WTC11 (cell line): Measurements from ENCODE around the gene OR10A6. TPM values are rescaled to one million over a fixed set of nuclear protein-coding genes. Genes with fewer than 3 reads are reported as not detected.

Experiments
- ATAC-seq: fragments of 200-7000 bp; cut with Tn5 transposase; 2 replicates; pipeline ENCODE4 v1.10.0; 2021; ENCODE audit warnings: mild to moderate bottlenecking, moderate library complexity
- CTCF ChIA-PET: fragments of 300-600 bp; sonication (Branson Sonifier 250); formaldehyde crosslinking; loops from one replicate; lab custom pipeline; 2021; ENCODE audit warnings: antibody characterized with exemption; lab: Charles Lee
- POLR2A ChIA-PET: fragments of 350-600 bp; sonication (Branson Sonifier 250); formaldehyde crosslinking; loops from one replicate; lab custom pipeline; 2021; ENCODE audit warnings: antibody characterized with exemption; lab: Charles Lee
- DNase-seq: peaks from one replicate; pipeline ENCODE4 v3.0.0; 2021; ENCODE audit warnings: low spot score
- H3K27ac Mint-ChIP-seq: 2 replicates; pipeline ENCODE4 v1.8.0; 2021; ENCODE audit warnings: mixed read lengths
- H3K27me3 Mint-ChIP-seq: 2 replicates; pipeline ENCODE4 v1.8.0; 2021; ENCODE audit warnings: low read depth, mild to moderate bottlenecking, moderate library complexity, mixed read lengths
- H3K36me3 Mint-ChIP-seq: 2 replicates; pipeline ENCODE4 v1.8.0; 2021; ENCODE audit warnings: mixed read lengths
- H3K4me1 Mint-ChIP-seq: 2 replicates; pipeline ENCODE4 v1.8.0; 2022; ENCODE audit warnings: mixed read lengths
- H3K4me3 Mint-ChIP-seq: 2 replicates; pipeline ENCODE4 v1.8.0; 2021; ENCODE audit warnings: mild to moderate bottlenecking, moderate library complexity, mixed read lengths
- H3K9me3 Mint-ChIP-seq: 2 replicates; pipeline ENCODE4 v1.8.0; 2021; ENCODE audit warnings: mixed read lengths
- EMX1 ChIP-seq: fragments of 250-450 bp; sonication (Bioruptor Pico); IDR thresholded peaks from 2 replicates; pipeline ENCODE4 v1.8.0; 2021; ENCODE audit warnings: mild to moderate bottlenecking
- ZBTB21 ChIP-seq: sonication (generic); formaldehyde crosslinking; IDR thresholded peaks from 2 replicates; pipeline ENCODE4 v1.8.1; 2023; ENCODE audit warnings: mild to moderate bottlenecking, missing genetic modification reagents, borderline replicate concordance
- total RNA-seq: library from RNA; stranded (reverse); gene quantifications from 3 replicates; pipeline ENCODE4 v1.2.3, GENCODE V29; 2021

The OR10A6 gene
- total RNA-seq, 1 experiment from 2014 or later: not detected

GRCh38 chr11:7889985-7890384 lies 41.1 kb downstream of the OR10A6 start:
- peaks cover 6% of the 10 kb centered on the region for H3K4me1 Mint-ChIP-seq
- no peak for TF ChIP-seq EMX1
- TF ChIP-seq, all 79 proteins: peak for 0
- ChIA-PET POLR2A (no interaction called here), CTCF (interaction anchor here (1.4 to 1.9 kb wide), 3 partner anchors 15 to 209 kb away, joined by 4 to 10 read pairs (median 5); partner anchors contain the start of gene EIF3F)
- no peak overlapping the region for H3K4me3 Mint-ChIP-seq
- H3K9me3 Mint-ChIP-seq: no peaks in the 10 kb centered on the region
- no peak overlapping the region for H3K27ac Mint-ChIP-seq
- no peak for ATAC-seq
- peaks cover 12% of the 10 kb centered on the region for H3K27me3 Mint-ChIP-seq
- no peaks in the 10 kb centered on the region for H3K36me3 Mint-ChIP-seq
- no peak for DNase-seq

- Mint-ChIP-seq H3K4me1 (no peaks in the 10 kb centered on the region), H3K27ac (no peak overlapping the region), H3K4me3 (no peak overlapping the region), H3K27me3 (peaks cover 9% of the 10 kb centered on the region; the same call in 1 of the 2 replicates), H3K9me3 (no peaks in the 10 kb centered on the region), H3K36me3 (no peaks in the 10 kb centered on the region)
- TF ChIP-seq ZBTB21 (CRISPR knock-in tag): no peak
- POLR2A ChIA-PET: no interaction called here
- ATAC-seq (no peak), DNase-seq (no peak)
- CTCF ChIA-PET: no interaction called here
Measured at GRCh38 chr11:7882860-7883259, 48.2 kb downstream of the OR10A6 start.

Other genes with a start within 250 kb of the OR10A6 start
- 0.57 TPM in 1 of 3 replicates, not detected in the others for gene OVCH2, start 224.8 kb downstream of the OR10A6 start, total RNA-seq
- gene OR5P2, start 134.3 kb downstream of the OR10A6 start, total RNA-seq: not detected in 3 replicates
- gene OR5P3, start 100.4 kb downstream of the OR10A6 start, total RNA-seq: not detected in 3 replicates
- gene OR10A3, start 10.4 kb upstream of the OR10A6 start, total RNA-seq: not detected in 3 replicates
- gene NLRP10, start 34.2 kb upstream of the OR10A6 start, total RNA-seq: 0.16 to 0.77 TPM (median 0.44 TPM) in 3 replicates
- gene EIF3F, start 56.1 kb upstream of the OR10A6 start, total RNA-seq: 356 to 379 TPM (median 378 TPM) in 3 replicates
- gene TUB, start 149.9 kb upstream of the OR10A6 start, total RNA-seq: 29.2 to 32.1 TPM (median 30.0 TPM) in 3 replicates
- 15.0 to 17.6 TPM (median 15.7 TPM) in 3 replicates for gene RIC3, start 237.8 kb upstream of the OR10A6 start, total RNA-seq